MCF 10A (cell line): ENCODE results near the gene JAG2. TPM values are rescaled to one million over a fixed set of nuclear protein-coding genes. Genes with fewer than 3 reads are reported as not detected.
A peak's percentile ranks its signal among the peaks of the same experiment; 100 is the strongest.

Source experiments
- BruUV-seq: library from RNA; stranded (reverse); fragments of 400-500 nt; replicated peaks from 2 replicates; lab custom pipeline; 2021; lab: Mats Ljungman, UMichigan
- CTCF ChIA-PET: fragments of 300-600 bp; sonication (Branson Sonifier 250); formaldehyde crosslinking; extraction: SDS; loops from one replicate; lab custom pipeline; 2021; ENCODE audit warnings: antibody characterized with exemption, inconsistent platforms; lab: Yijun Ruan, JAX
- POLR2A ChIA-PET: fragments of 300-600, 350-650 bp; sonication (Branson Sonifier 250); formaldehyde crosslinking; extraction: SDS; loops from one replicate; lab custom pipeline; 2020; ENCODE audit warnings: antibody characterized with exemption, inconsistent platforms; lab: Yijun Ruan, JAX
- DNase-seq: peaks from one replicate; pipeline ENCODE4 v3.0.0-alpha.2; 2018; ENCODE audit not compliant: unreplicated experiment
- H3K27ac Mint-ChIP-seq: one replicate; pipeline ENCODE4 v1.8.0; 2022; ENCODE audit warnings: mild to moderate bottlenecking, low read depth, mixed read lengths; ENCODE audit not compliant: unreplicated experiment
- H3K27me3 Mint-ChIP-seq: one replicate; pipeline ENCODE4 v1.8.0; 2022; ENCODE audit warnings: mixed read lengths; ENCODE audit not compliant: insufficient read depth, unreplicated experiment
- H3K36me3 Mint-ChIP-seq: one replicate; pipeline ENCODE4 v1.8.0; 2022; ENCODE audit warnings: mild to moderate bottlenecking, moderate library complexity, mixed read lengths; ENCODE audit not compliant: insufficient read depth, unreplicated experiment
- H3K4me1 Mint-ChIP-seq: one replicate; pipeline ENCODE4 v1.8.0; 2022; ENCODE audit warnings: mixed read lengths; ENCODE audit not compliant: insufficient read depth, unreplicated experiment
- H3K4me3 Mint-ChIP-seq: one replicate; pipeline ENCODE4 v1.8.0; 2022; ENCODE audit warnings: mild to moderate bottlenecking, moderate library complexity, mixed read lengths; ENCODE audit not compliant: unreplicated experiment
- H3K9me3 Mint-ChIP-seq: one replicate; pipeline ENCODE4 v1.8.0; 2022; ENCODE audit warnings: mixed read lengths; ENCODE audit not compliant: unreplicated experiment
- CTCF ChIP-seq: fragments of 200-600 bp; IDR thresholded peaks from one replicate; pipeline ENCODE4 v1.8.0; 2022; ENCODE audit warnings: antibody characterized with exemption, mild to moderate bottlenecking; ENCODE audit not compliant: unreplicated experiment
- intact Hi-C: fragments of 100-400 bp; cut with micrococcal nuclease; formaldehyde crosslinking; loops from 2 replicates; pipeline ENCODE4 v1.14.1; 2022
- total RNA-seq: library from RNA; stranded (reverse); gene quantifications from 2 replicates; pipeline ENCODE4 v1.2.3, GENCODE V29; 2022

Gene JAG2
- total RNA-seq, 1 experiment from 2014 or later: 33.5 TPM

- no TSS peak for BruUV-seq
- peaks cover 12% of the 10 kb centered on the region for H3K36me3 Mint-ChIP-seq
- POLR2A ChIA-PET: interaction anchor here (0.8 to 1.7 kb wide), 5 partner anchors 10 to 285 kb away, joined by 3 to 4 read pairs (median 3); partner anchors contain the start of gene JAG2
Observed at GRCh38 chr14:105204206-105204930, 35.8 kb upstream of the JAG2 start.

GRCh38 chr14:105203701-105204100 is 35.1 kb upstream of the JAG2 start:
- no TSS peak for BruUV-seq
- POLR2A ChIA-PET: interaction anchor here (1.2 to 1.7 kb wide), 2 partner anchors 148 to 286 kb away, joined by 3 to 4 read pairs; no protein-coding TSS in a partner anchor
- no peak overlapping the region for H3K27ac Mint-ChIP-seq

More at GRCh38 chr14:105204206-105204930, 35.8 kb upstream of the JAG2 start:
- no peak for TF ChIP-seq CTCF
- DNase-seq: peak; percentile 72
- intact Hi-C loops: no loop called here
- CTCF ChIA-PET: interaction anchor here (0.6 to 4.0 kb wide), 11 partner anchors 10 to 287 kb away, joined by 3 to 12 read pairs (median 3); no protein-coding TSS in a partner anchor
- no peaks in the 10 kb centered on the region for H3K9me3 Mint-ChIP-seq
- H3K27ac Mint-ChIP-seq: no peak overlapping the region
- no peak overlapping the region for H3K4me3 Mint-ChIP-seq
- peaks cover 10% of the 10 kb centered on the region for H3K4me1 Mint-ChIP-seq
- peaks cover 16% of the 10 kb centered on the region for H3K27me3 Mint-ChIP-seq

GRCh38 chr14:105203057-105203531 is 34.5 kb upstream of the JAG2 start:
- POLR2A ChIA-PET: interaction anchor here (1.7 kb wide), 1 partner anchor 149 kb away, joined by 3 read pairs; no protein-coding TSS in a partner anchor
- intact Hi-C loops: loop anchor here (1.0 kb wide), 1 partner anchor 149 kb away; no protein-coding TSS in a partner anchor

More at GRCh38 chr14:105203701-105204100, 35.1 kb upstream of the JAG2 start:
- no peak overlapping the region for H3K4me3 Mint-ChIP-seq
- intact Hi-C loops: loop anchor here (1.0 kb wide), 1 partner anchor 149 kb away; no protein-coding TSS in a partner anchor
- H3K36me3 Mint-ChIP-seq: peaks cover 13% of the 10 kb centered on the region
- TF ChIP-seq CTCF: no peak
- H3K9me3 Mint-ChIP-seq: no peaks in the 10 kb centered on the region
- DNase-seq: no peak
- peaks cover 16% of the 10 kb centered on the region for H3K4me1 Mint-ChIP-seq
- CTCF ChIA-PET: interaction anchor here (0.6 to 4.0 kb wide), 18 partner anchors 9 to 161 kb away, joined by 3 to 12 read pairs (median 4); partner anchors contain the start of gene BTBD6
- peaks cover 23% of the 10 kb centered on the region for H3K27me3 Mint-ChIP-seq

More at GRCh38 chr14:105203057-105203531, 34.5 kb upstream of the JAG2 start:
- Mint-ChIP-seq H3K27ac (no peak overlapping the region), H3K9me3 (no peaks in the 10 kb centered on the region), H3K27me3 (peaks cover 29% of the 10 kb centered on the region), H3K4me3 (no peak overlapping the region), H3K4me1 (peaks cover 16% of the 10 kb centered on the region), H3K36me3 (peaks cover 13% of the 10 kb centered on the region)
- CTCF ChIA-PET: interaction anchor here (0.6 to 4.0 kb wide), 15 partner anchors 9 to 162 kb away, joined by 3 to 12 read pairs (median 4); partner anchors contain the start of gene BTBD6
- peak; percentile 63 for DNase-seq
- BruUV-seq: no TSS peak
- TF ChIP-seq CTCF: peak; percentile 89
